OCI-LY1 (cell line): ENCODE data around the gene UMAD1.

Experiments
- H2AFZ ChIP-seq: fragments of 200-600 bp; sonication (generic), shearing (Covaris generic); 2 replicates; pipeline ENCODE4 v1.6.0; 2014; ENCODE audit warnings: antibody characterized with exemption, mild to moderate bottlenecking, low read length
- H3F3A ChIP-seq: fragments of 200-600 bp; sonication (generic), shearing (Covaris generic); 2 replicates; pipeline ENCODE4 v1.6.0; 2014; ENCODE audit warnings: mild to moderate bottlenecking, antibody characterized with exemption, low read length, moderate library complexity; ENCODE audit not compliant: insufficient read depth
- H3K27ac ChIP-seq: fragments of 200-600 bp; sonication (generic); 2 replicates; pipeline ENCODE4 v1.5.1; 2014; ENCODE audit warnings: low read length, mixed run types, mild to moderate bottlenecking, low read depth; ENCODE audit not compliant: poor library complexity, severe bottlenecking
- H3K27me3 ChIP-seq: fragments of 200-600 bp; sonication (generic); 2 replicates; pipeline ENCODE4 v1.6.0; 2014; ENCODE audit warnings: antibody characterized with exemption, mild to moderate bottlenecking, low read length, moderate library complexity; ENCODE audit not compliant: insufficient read depth
- H3K36me3 ChIP-seq: fragments of 200-600 bp; sonication (generic); 2 replicates; pipeline ENCODE4 v1.6.1; 2014; ENCODE audit warnings: mild to moderate bottlenecking, antibody characterized with exemption, low read length, moderate library complexity, mixed read lengths; ENCODE audit not compliant: insufficient read depth
- H3K4me1 ChIP-seq: fragments of 200-600 bp; sonication (generic); 2 replicates; pipeline ENCODE4 v1.5.1; 2014; ENCODE audit warnings: mild to moderate bottlenecking, low read length, moderate library complexity; ENCODE audit not compliant: insufficient read depth, severe bottlenecking
- H3K4me2 ChIP-seq: fragments of 200-600 bp; sonication (generic), shearing (Covaris generic); 2 replicates; pipeline ENCODE4 v1.6.1; 2014; ENCODE audit warnings: low read length
- H3K4me3 ChIP-seq: fragments of 200-600 bp; sonication (generic); 2 replicates; pipeline ENCODE4 v1.5.1; 2014; ENCODE audit warnings: low read length, low read depth, mild to moderate bottlenecking, mixed read lengths; ENCODE audit not compliant: poor library complexity, severe bottlenecking
- H3K79me2 ChIP-seq: fragments of 200-600 bp; shearing (Covaris generic); 2 replicates; pipeline ENCODE4 v1.6.1; 2016; ENCODE audit warnings: mixed run types, low read length, mixed read lengths; ENCODE audit not compliant: insufficient read depth
- H3K9ac ChIP-seq: fragments of 200-600 bp; sonication (generic), shearing (Covaris generic); 2 replicates; pipeline ENCODE4 v1.6.1; 2014; ENCODE audit warnings: mild to moderate bottlenecking, low read length, mixed read lengths
- H3K9me2 ChIP-seq: fragments of 200-600 bp; sonication (generic), shearing (Covaris generic); 2 replicates; pipeline ENCODE4 v1.6.1; 2014; ENCODE audit warnings: low read depth, mild to moderate bottlenecking, low read length, mixed read lengths
- H3K9me3 ChIP-seq: fragments of 200-600 bp; shearing (Covaris generic); 2 replicates; pipeline ENCODE4 v1.6.1; 2014; ENCODE audit warnings: low read length, mixed read lengths
- H4K20me1 ChIP-seq: fragments of 200-600 bp; sonication (generic), shearing (Covaris generic); 2 replicates; pipeline ENCODE4 v1.6.0; 2016; ENCODE audit warnings: mild to moderate bottlenecking, low read length; ENCODE audit not compliant: insufficient read depth
- EZH2 ChIP-seq: fragments of 200-600 bp; sonication (generic), shearing (Covaris generic); IDR thresholded peaks from 2 replicates; pipeline ENCODE4 v1.8.0; 2017; ENCODE audit warnings: borderline replicate concordance, mixed run types, mild to moderate bottlenecking, antibody characterized with exemption, low read length, moderate library complexity, mixed read lengths
- TF ChIP-seq, protein P1 (sequence below): fragments of 200-600 bp; sonication (generic), shearing (Covaris generic); IDR thresholded peaks from 2 replicates; pipeline ENCODE4 v1.5.1; 2017; ENCODE audit warnings: mild to moderate bottlenecking, antibody characterized with exemption, low read length, moderate library complexity, mixed read lengths

UMAD1 gene

GRCh38 chr7:7793921-7794320 is 153.4 kb downstream of the UMAD1 start:
- TF ChIP-seq, protein P1, sequence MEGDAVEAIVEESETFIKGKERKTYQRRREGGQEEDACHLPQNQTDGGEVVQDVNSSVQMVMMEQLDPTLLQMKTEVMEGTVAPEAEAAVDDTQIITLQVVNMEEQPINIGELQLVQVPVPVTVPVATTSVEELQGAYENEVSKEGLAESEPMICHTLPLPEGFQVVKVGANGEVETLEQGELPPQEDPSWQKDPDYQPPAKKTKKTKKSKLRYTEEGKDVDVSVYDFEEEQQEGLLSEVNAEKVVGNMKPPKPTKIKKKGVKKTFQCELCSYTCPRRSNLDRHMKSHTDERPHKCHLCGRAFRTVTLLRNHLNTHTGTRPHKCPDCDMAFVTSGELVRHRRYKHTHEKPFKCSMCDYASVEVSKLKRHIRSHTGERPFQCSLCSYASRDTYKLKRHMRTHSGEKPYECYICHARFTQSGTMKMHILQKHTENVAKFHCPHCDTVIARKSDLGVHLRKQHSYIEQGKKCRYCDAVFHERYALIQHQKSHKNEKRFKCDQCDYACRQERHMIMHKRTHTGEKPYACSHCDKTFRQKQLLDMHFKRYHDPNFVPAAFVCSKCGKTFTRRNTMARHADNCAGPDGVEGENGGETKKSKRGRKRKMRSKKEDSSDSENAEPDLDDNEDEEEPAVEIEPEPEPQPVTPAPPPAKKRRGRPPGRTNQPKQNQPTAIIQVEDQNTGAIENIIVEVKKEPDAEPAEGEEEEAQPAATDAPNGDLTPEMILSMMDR = no peak
- TF ChIP-seq EZH2 = no peak
- Histone ChIP-seq H3K27ac (no peak overlapping the region), H3K4me1 (peaks cover 20% of the 10 kb centered on the region), H3F3A (no peaks in the 10 kb centered on the region), H3K36me3 (peaks cover 14% of the 10 kb centered on the region; the same call in 1 of the 2 replicates), H3K4me2 (no peak overlapping the region), H3K9me2 (no peaks in the 10 kb centered on the region), H3K4me3 (no peak overlapping the region), H2AFZ (no peak overlapping the region), H3K79me2 (no peaks in the 10 kb centered on the region), H3K9me3 (0 out of 2 replicates have a peak, but pooled peaks cover 4% of the 10 kb centered on the region), H3K27me3 (no peaks in the 10 kb centered on the region), H4K20me1 (no peaks in the 10 kb centered on the region), H3K9ac (no peak overlapping the region)

DNA sequence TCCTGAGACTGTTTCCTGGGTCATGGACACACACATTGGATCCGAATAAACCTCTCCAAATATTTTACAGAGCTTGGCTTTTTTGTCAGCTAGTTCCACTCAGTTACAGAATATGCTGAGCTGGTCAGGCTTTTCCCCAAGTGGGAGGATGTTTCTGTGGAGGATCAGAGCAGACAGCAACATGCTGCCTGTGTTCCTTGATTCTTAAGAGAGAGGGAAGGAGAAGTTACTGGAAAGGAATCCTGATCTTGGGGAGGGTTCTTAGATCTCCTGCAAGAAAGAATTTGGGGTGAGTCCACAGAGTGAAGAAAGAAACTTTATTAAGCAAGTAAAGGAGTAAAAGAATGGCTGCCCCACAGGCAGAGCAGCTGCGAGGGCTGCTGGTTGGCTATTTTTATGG is 154.7 kb downstream of the UMAD1 start:
- no peak overlapping the region for H3K27ac ChIP-seq

DNA sequence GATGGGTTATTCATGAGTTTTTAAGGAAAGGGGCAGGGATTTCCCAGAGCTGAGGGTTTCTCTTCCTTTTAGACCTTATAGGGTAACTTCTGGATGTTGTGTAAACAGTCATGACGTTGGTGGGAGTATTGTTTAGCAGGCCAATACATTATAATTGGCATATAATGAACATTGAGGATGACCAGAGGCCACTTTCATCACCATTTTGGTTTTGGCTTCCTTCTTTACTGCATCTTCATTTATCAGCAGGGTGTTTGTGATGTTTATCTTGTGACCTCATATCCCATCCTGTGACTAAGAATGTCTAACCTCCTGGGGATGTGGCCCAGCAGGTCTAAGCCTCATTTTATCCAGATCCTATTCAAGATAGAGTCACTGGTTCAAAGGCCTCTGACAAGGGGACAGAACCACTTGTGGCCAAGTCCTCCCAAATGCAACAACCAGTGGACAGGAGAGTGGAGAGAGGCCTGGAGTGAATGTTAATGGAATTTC is 155.1 kb downstream of the UMAD1 start:
- no peaks in the 10 kb centered on the region for H3F3A ChIP-seq
- H3K9me2 ChIP-seq = no peaks in the 10 kb centered on the region
- H3K4me3 ChIP-seq = no peak overlapping the region
- no peak overlapping the region for H3K9ac ChIP-seq
- TF ChIP-seq, protein P1 = no peak
- no peak for TF ChIP-seq EZH2
- H3K27me3 ChIP-seq = no peaks in the 10 kb centered on the region
- H3K9me3 ChIP-seq = 0 out of 2 replicates have a peak, but pooled peaks cover 4% of the 10 kb centered on the region
- H3K4me1 ChIP-seq = peaks cover 7% of the 10 kb centered on the region
- no peaks in the 10 kb centered on the region for H3K79me2 ChIP-seq
- no peak overlapping the region for H3K27ac ChIP-seq
- H2AFZ ChIP-seq = no peak overlapping the region
- H4K20me1 ChIP-seq = no peaks in the 10 kb centered on the region
- H3K4me2 ChIP-seq = no peak overlapping the region
- peaks cover 14% of the 10 kb centered on the region; the same call in 1 of the 2 replicates for H3K36me3 ChIP-seq

More for the DNA sequence above, 154.7 kb downstream of the UMAD1 start:
- H3K4me1 ChIP-seq = peaks cover 11% of the 10 kb centered on the region
- H3F3A ChIP-seq = no peaks in the 10 kb centered on the region
- no peaks in the 10 kb centered on the region for H3K27me3 ChIP-seq
- H3K9me3 ChIP-seq = 0 out of 2 replicates have a peak, but pooled peaks cover 4% of the 10 kb centered on the region
- H2AFZ ChIP-seq = no peak overlapping the region
- TF ChIP-seq, protein P1 = no peak
- TF ChIP-seq EZH2 = no peak
- peaks cover 14% of the 10 kb centered on the region; the same call in 1 of the 2 replicates for H3K36me3 ChIP-seq
- H3K9ac ChIP-seq = no peak overlapping the region
- no peak overlapping the region for H3K4me2 ChIP-seq
- H3K79me2 ChIP-seq = no peaks in the 10 kb centered on the region
- no peak overlapping the region for H3K4me3 ChIP-seq
- H4K20me1 ChIP-seq = no peaks in the 10 kb centered on the region
- no peaks in the 10 kb centered on the region for H3K9me2 ChIP-seq
